ENCODE data around the gene SYNDIG1. TPM values are rescaled to one million over a fixed set of nuclear protein-coding genes. Genes with fewer than 3 reads are reported as not detected.

SYNDIG1 gene
- total RNA-seq, 1 experiment from 2014 or later: not detected

DNA sequence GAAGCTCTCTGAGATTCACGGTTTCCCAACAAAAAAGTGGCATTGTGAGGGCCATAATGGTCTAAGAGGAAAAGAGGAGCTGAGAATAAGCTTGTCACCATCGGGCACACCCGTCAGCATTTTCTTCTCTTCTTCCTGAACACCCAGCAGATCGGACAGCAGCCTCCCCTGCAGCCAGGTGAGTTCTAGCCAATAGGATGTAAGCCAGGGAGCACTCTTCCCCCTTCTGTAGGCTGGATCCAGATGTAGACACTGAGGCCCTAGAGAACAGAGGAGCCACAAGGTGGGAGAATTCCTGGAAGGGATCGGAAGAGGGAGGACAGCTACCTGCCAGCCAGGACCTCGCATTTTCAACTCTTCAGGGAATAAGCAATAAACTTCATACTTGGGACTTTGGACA, 228.0 kb downstream of the SYNDIG1 start:
- BruUV-seq (replicated peaks): no TSS peak
- Histone ChIP-seq H3K4me1 (ENCODE audit: insufficient read depth, low read length) (no peaks in the 10 kb centered on the region), H3K27ac (ENCODE audit: low read length) (no peak overlapping the region), H3F3A (ENCODE audit: low read length, unreplicated experiment) (no peaks in the 10 kb centered on the region), H3K36me3 (ENCODE audit: low read depth, low read length) (no peaks in the 10 kb centered on the region), H3K9ac (ENCODE audit: low read length) (no peak overlapping the region), H2AFZ (ENCODE audit: low read length) (no peak overlapping the region), H3K4me2 (ENCODE audit: low read length) (no peak overlapping the region), H3K9me2 (replicated peaks; ENCODE audit: low read length) (no peaks in the 10 kb centered on the region), H3K79me2 (ENCODE audit: low read length) (no peaks in the 10 kb centered on the region), H4K20me1 (ENCODE audit: low read length) (no peaks in the 10 kb centered on the region), H3K4me3 (ENCODE audit: low read length) (no peak overlapping the region), H3K9me3 (ENCODE audit: low read length) (no peaks in the 10 kb centered on the region), H3K27me3 (ENCODE audit: low read length) (peaks cover 88% of the 10 kb centered on the region)
- ATAC-seq: no peak
- ChIA-PET CTCF (no interaction called here), POLR2A (ENCODE audit: unreplicated experiment) (no interaction called here)
- intact Hi-C loops (cut with micrococcal nuclease): no loop called here
- DNase-seq: no peak
- no peak for TF ChIP-seq EZH2 (IDR thresholded peaks at IDR 0.05; ENCODE audit: low read length, unreplicated experiment)
- no peak for TF ChIP-seq EZH2phosphoT487 (IDR thresholded peaks at IDR 0.05; ENCODE audit: borderline replicate concordance, low read length)
- TF ChIP-seq, protein P1, sequence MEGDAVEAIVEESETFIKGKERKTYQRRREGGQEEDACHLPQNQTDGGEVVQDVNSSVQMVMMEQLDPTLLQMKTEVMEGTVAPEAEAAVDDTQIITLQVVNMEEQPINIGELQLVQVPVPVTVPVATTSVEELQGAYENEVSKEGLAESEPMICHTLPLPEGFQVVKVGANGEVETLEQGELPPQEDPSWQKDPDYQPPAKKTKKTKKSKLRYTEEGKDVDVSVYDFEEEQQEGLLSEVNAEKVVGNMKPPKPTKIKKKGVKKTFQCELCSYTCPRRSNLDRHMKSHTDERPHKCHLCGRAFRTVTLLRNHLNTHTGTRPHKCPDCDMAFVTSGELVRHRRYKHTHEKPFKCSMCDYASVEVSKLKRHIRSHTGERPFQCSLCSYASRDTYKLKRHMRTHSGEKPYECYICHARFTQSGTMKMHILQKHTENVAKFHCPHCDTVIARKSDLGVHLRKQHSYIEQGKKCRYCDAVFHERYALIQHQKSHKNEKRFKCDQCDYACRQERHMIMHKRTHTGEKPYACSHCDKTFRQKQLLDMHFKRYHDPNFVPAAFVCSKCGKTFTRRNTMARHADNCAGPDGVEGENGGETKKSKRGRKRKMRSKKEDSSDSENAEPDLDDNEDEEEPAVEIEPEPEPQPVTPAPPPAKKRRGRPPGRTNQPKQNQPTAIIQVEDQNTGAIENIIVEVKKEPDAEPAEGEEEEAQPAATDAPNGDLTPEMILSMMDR (conservative IDR thresholded peaks at IDR 0.05; ENCODE audit: low read depth, low read length): no peak

DNA sequence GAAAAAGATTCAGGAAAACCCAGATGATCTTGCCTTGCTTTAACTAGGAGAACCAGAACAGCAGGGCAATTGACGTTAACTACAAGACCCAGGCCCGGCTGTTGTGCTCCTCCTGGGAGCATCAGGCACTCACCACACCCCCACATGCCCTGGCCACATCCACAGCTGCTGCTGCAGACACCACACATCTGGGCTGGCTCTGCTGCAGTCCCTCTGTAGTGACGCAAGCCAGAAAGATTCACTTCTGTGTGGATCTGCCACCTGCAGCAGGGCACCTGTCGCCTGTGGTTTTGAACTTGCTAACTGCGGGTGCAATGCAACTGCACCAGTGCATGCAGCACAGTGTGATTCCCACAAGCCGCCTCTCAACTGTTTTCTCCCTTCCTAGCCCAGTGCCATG, 228.8 kb downstream of the SYNDIG1 start:
- H3K27me3 ChIP-seq (ENCODE audit: low read length): peaks cover 88% of the 10 kb centered on the region
- no peak overlapping the region for H2AFZ ChIP-seq (ENCODE audit: low read length)
- no peaks in the 10 kb centered on the region for H3K9me2 ChIP-seq (replicated peaks; ENCODE audit: low read length)
- TF ChIP-seq EZH2 (IDR thresholded peaks at IDR 0.05; ENCODE audit: low read length, unreplicated experiment) (no peak), EZH2phosphoT487 (IDR thresholded peaks at IDR 0.05; ENCODE audit: borderline replicate concordance, low read length) (no peak)
- TF ChIP-seq, protein P1 (conservative IDR thresholded peaks at IDR 0.05; ENCODE audit: low read depth, low read length): no peak
- H3K27ac ChIP-seq (ENCODE audit: low read length): no peak overlapping the region
- no peaks in the 10 kb centered on the region for H4K20me1 ChIP-seq (ENCODE audit: low read length)
- no peaks in the 10 kb centered on the region for H3K4me1 ChIP-seq (ENCODE audit: insufficient read depth, low read length)
- no peak overlapping the region for H3K9ac ChIP-seq (ENCODE audit: low read length)
- intact Hi-C loops (cut with micrococcal nuclease): no loop called here
- H3K4me2 ChIP-seq (ENCODE audit: low read length): no peak overlapping the region
- no peaks in the 10 kb centered on the region for H3K79me2 ChIP-seq (ENCODE audit: low read length)
- no peak for ATAC-seq
- no peaks in the 10 kb centered on the region for H3K9me3 ChIP-seq (ENCODE audit: low read length)
- H3F3A ChIP-seq (ENCODE audit: low read length, unreplicated experiment): no peaks in the 10 kb centered on the region
- ChIA-PET CTCF (no interaction called here), POLR2A (ENCODE audit: unreplicated experiment) (no interaction called here)
- no peak overlapping the region for H3K4me3 ChIP-seq (ENCODE audit: low read length)
- H3K36me3 ChIP-seq (ENCODE audit: low read depth, low read length): no peaks in the 10 kb centered on the region
- DNase-seq: no peak
- BruUV-seq (replicated peaks): no TSS peak

DNA sequence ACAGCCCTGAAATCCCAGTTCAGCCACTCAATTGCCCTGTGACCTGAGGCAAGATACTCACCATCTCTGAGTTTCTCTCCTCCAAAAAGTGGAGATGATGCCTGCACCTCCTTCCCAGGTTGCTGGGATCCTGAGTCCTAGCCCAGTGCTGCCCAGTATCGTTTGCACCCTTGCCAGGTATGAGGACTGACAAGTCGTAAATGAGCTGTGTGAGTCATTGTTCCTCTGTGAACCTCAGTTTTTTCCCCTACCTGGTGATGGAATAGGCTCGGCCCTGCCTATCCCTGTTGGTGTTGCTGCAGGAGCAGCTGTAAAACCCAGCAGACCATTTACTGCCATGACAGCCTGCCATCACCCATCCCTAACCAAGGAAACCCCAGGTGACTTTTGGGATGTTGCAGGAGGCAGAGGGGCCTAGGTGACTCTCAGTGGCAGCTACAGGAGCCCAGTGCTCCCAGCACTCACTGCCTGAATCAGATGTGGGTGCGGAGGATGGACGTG, 229.3 kb downstream of the SYNDIG1 start:
- no TSS peak for BruUV-seq (replicated peaks)
- Histone ChIP-seq H4K20me1 (ENCODE audit: low read length) (no peaks in the 10 kb centered on the region), H3K9me3 (ENCODE audit: low read length) (no peaks in the 10 kb centered on the region), H3K4me2 (ENCODE audit: low read length) (no peak overlapping the region), H3K9me2 (replicated peaks; ENCODE audit: low read length) (no peaks in the 10 kb centered on the region), H2AFZ (ENCODE audit: low read length) (no peak overlapping the region), H3K4me1 (ENCODE audit: insufficient read depth, low read length) (no peaks in the 10 kb centered on the region), H3K4me3 (ENCODE audit: low read length) (no peak overlapping the region), H3K27me3 (ENCODE audit: low read length) (peaks cover 88% of the 10 kb centered on the region), H3K79me2 (ENCODE audit: low read length) (no peaks in the 10 kb centered on the region), H3K9ac (ENCODE audit: low read length) (no peak overlapping the region), H3F3A (ENCODE audit: low read length, unreplicated experiment) (no peaks in the 10 kb centered on the region), H3K36me3 (ENCODE audit: low read depth, low read length) (no peaks in the 10 kb centered on the region), H3K27ac (ENCODE audit: low read length) (no peak overlapping the region)
- DNase-seq: peak; percentile 9
- no peak for ATAC-seq
- TF ChIP-seq EZH2phosphoT487 (IDR thresholded peaks at IDR 0.05; ENCODE audit: borderline replicate concordance, low read length): no peak
- intact Hi-C loops (cut with micrococcal nuclease): no loop called here
- ChIA-PET POLR2A (ENCODE audit: unreplicated experiment) (no interaction called here), CTCF (no interaction called here)

All from PC-3 (cell line).